Measurements from ENCODE around the gene GRIK2.

Gene GRIK2

DNA sequence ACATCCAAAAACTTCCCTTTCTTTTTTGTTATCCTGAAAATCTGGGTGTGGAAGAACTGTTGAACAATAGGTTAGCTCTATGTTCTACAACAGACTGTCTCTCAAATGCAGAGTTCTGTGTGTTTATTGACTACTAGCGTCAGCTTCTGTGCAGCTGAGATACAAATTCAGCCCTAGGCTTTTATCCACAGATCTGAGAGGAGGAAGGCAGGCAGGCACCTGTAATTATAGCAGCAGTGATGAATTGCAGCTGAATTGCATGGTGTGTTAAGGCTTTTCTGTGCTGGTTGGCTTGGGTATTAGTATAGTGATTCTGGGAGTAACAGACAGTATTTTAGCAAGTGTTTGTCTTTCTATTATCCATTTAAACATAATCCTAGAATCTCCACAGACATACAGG, 24.4 kb downstream of the GRIK2 start:
- no peak overlapping the region for H3K4me3 ChIP-seq (ENCODE audit: low read length)
- TF ChIP-seq ZNF274 (IDR thresholded peaks at IDR 0.05; ENCODE audit: low read depth, low read length), result no peak

DNA sequence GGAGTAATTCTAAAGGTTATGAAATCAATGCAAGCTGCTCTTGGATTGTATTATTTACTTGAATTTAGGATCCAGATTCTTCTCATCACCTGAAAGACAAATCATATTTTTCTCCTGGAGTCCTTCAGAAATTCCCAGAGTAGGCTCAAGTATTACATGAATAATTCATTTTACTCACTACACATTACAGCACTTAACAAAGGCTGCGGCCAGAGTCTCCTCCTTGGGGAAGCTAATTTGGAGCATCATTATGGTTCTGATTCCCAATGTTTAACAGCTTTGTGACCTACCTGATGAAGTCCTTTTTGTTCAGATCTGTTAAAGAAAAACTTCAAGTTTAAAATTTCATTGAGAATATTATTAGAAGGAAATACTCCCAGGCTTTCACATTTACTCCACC, 28.7 kb downstream of the GRIK2 start:
- no peak for TF ChIP-seq ZNF274 (IDR thresholded peaks at IDR 0.05; ENCODE audit: low read depth, low read length)
- H3K4me3 ChIP-seq (ENCODE audit: low read length), result no peak overlapping the region

DNA sequence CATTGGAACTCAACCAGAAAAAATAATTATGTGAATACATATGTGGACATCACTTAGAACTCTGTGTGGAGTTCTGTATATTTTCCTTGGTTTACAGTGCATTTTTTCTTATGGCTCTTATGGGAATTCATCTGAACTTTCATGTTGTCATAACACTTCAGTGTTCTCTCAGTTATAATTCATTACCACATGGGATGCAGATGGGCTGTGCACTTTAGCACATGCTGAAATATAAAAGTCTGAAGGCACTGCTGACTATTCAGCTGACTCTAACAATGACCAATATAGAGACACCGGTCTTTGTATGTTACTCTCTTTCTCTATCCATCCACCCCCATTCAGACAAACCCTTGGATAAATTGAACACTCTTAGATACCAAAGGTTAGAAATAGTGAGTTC, 29.3 kb downstream of the GRIK2 start:
- H3K4me3 ChIP-seq (ENCODE audit: low read length), result no peak overlapping the region
- no peak for TF ChIP-seq ZNF274 (IDR thresholded peaks at IDR 0.05; ENCODE audit: low read depth, low read length)

DNA sequence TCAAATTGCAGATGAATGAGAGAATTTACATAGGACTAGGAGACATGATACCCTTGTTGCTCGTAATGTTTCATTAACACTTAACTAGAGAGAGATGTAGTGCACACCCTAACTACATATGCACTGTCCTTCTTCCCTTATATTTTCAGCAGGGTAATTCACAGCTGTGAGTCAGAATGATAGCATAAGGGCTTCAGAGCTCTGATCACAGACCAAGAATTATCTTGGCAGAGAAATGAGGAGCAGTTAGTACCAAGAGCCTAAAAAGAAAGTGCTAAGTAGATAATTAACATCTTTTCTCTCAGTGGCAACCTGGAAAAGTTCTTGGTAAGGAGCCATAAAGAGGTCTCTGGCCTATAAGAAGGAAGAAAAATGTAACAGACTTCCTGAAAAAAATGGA, 35.8 kb downstream of the GRIK2 start:
- TF ChIP-seq ZNF274 (IDR thresholded peaks at IDR 0.05; ENCODE audit: low read depth, low read length), result no peak
- H3K4me3 ChIP-seq (ENCODE audit: low read length), result no peak overlapping the region

DNA sequence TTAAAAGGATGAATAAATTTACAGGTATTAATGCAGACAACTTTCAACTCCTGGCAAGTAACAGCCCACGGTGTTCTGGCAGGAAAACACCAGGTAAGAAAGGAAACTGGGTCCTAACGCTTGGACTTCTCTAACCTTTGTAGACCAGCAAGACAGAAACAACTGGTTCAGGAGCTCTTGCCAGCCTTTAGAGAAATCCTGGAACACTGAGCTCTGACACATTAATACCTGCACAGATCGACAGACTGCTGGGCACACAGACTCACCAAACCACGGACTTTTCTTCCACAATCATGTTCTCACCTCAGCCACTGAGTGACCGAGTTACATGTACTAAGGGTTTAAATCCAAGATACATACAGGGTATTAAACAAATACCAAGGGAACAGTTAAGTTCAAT, 36.3 kb downstream of the GRIK2 start:
- TF ChIP-seq ZNF274 (IDR thresholded peaks at IDR 0.05; ENCODE audit: low read depth, low read length), result no peak

DNA sequence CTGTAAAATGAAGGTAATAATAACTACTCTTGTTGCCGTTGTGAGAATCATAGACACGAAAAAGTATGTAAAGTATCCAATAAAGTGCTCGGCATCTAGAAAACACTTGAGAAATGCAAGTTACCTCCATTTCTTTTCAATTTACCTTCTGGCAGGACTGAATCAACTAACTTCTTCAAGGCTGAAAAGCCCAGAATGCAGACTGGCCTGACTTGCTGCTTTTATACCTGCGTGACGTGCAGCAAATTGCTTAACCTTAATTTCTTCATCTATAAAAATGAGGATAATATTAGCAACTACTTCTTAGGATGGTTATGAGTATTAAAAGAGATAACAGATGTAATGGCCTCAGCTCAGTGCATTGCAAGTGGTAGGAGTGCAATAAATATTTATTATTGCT, 39.6 kb downstream of the GRIK2 start:
- H3K4me3 ChIP-seq (ENCODE audit: low read length), result no peak overlapping the region
- no peak for TF ChIP-seq ZNF274 (IDR thresholded peaks at IDR 0.05; ENCODE audit: low read depth, low read length)

More for the DNA sequence above, 36.3 kb downstream of the GRIK2 start:
- H3K4me3 ChIP-seq (ENCODE audit: low read length), result no peak overlapping the region

DNA sequence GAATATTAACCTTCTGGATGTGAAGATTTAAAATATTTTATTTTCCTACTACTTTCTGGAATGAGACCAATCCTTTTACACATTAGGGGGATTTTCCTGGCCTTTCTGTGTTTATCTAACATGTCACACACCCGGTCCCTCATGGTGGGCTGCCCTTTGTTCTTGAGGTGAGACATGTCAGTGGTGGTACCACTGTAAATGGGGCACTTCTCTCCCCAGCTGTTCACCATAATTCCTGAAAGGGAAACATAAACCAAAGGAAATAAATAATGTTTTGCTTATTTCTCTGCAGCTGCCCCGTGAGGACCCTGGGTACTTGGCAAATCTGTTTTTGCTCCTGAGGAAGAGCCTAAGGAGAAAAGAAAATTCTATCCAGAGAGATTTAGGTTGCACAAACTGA, 41.1 kb downstream of the GRIK2 start:
- no peak for TF ChIP-seq ZNF274 (IDR thresholded peaks at IDR 0.05; ENCODE audit: low read depth, low read length)

DNA sequence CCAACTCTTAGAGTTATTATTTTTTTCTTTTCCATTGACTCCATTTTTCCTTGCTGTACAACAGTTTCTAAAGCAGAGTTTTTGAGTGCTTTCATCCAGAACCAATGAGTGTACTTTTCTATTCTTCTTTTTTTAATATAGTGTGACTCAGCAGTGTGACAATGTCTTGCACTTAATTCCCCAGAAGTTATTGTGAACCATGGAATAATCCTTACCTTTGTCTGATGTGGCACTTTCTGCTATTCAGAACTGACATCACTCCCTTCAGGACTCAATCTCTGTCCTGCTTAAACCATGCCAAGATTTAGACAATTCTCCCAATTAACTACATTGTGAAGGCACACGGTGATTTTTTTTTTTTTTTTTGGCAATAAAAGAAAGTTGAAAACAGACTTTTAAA, 41.5 kb downstream of the GRIK2 start:
- no peak for TF ChIP-seq ZNF274 (IDR thresholded peaks at IDR 0.05; ENCODE audit: low read depth, low read length)
- no peak overlapping the region for H3K4me3 ChIP-seq (ENCODE audit: low read length)

More for the DNA sequence above, 41.1 kb downstream of the GRIK2 start:
- no peak overlapping the region for H3K4me3 ChIP-seq (ENCODE audit: low read length)

DNA sequence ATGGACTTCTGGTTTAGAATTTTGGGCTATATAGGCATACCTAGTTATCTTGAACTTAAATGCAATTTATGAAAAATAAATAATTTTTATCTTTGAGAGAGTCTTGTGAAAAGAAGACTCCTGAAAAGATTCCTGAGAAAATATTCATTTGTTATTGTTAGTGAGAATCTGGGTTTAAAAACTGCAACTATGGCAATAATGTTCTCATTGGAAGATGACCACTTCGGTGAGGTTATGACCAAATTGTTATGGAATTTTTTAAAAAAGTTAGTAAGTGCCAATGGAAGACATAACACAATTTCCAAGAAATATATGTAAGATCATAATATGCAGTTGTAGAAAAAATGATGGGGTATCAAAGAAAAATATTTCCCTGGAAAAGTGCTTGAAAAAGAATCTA, 46.3 kb downstream of the GRIK2 start:
- no peak overlapping the region for H3K4me3 ChIP-seq (ENCODE audit: low read length)
- TF ChIP-seq ZNF274 (IDR thresholded peaks at IDR 0.05; ENCODE audit: low read depth, low read length), result no peak

DNA sequence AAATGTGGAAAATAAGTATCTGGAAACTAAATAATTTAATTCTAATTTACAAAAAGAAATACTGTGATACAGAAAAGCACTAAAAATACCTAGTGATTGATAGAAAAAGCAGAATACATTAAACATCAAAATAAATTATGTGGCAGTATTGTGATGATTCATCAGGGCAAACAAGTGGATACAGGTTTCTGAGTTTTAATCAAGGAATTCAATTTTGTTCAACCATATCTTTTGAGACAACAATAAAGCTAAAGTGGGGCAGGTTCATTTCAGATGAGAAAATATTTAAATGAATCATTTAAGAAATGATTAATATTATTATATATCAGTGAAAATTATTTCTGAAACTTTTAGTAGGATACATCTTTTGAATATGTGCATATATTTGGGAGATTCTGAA, 49.8 kb downstream of the GRIK2 start:
- H3K4me3 ChIP-seq (ENCODE audit: low read length), result no peak overlapping the region

DNA sequence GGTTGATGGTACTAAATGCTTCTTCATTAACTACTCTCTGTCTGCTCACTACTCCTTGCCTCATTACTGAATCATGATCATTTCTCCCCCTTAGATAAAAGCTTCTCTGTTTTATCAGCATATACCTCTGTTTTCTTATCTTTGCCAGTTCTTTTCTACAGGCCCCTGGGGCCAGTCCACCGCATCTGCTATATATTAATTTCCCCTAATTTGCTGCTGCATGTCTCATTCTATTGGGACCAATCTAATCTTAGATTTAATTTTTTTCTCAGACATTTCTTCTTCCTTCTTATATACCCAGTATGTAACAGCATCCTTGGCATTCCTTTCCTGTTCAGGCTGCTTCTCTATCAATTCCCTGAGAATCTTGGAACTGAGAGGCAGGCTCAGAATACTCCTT, 51.2 kb downstream of the GRIK2 start:
- no peak overlapping the region for H3K4me3 ChIP-seq (ENCODE audit: low read length)
- TF ChIP-seq ZNF274 (IDR thresholded peaks at IDR 0.05; ENCODE audit: low read depth, low read length), result no peak

More for the DNA sequence above, 49.8 kb downstream of the GRIK2 start:
- no peak for TF ChIP-seq ZNF274 (IDR thresholded peaks at IDR 0.05; ENCODE audit: low read depth, low read length)

DNA sequence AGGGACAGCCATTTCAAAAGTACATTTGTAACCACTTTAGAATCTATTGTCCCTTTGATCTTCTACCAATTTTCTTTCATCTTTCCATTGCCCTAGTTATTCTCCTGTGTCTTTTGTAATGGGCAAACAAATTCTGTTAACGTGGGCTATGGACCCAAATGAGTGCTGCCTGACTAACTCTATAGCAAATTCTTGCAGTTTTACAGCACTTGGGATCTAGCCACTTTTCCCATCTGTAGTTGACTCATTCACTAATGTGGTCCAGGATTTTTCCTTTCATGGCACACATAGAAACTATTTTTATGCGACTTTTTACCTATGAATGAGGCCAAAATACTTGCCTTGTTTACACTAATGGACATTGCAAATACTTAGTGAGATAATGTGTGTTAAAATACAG, 52.0 kb downstream of the GRIK2 start:
- no peak for TF ChIP-seq ZNF274 (IDR thresholded peaks at IDR 0.05; ENCODE audit: low read depth, low read length)

DNA sequence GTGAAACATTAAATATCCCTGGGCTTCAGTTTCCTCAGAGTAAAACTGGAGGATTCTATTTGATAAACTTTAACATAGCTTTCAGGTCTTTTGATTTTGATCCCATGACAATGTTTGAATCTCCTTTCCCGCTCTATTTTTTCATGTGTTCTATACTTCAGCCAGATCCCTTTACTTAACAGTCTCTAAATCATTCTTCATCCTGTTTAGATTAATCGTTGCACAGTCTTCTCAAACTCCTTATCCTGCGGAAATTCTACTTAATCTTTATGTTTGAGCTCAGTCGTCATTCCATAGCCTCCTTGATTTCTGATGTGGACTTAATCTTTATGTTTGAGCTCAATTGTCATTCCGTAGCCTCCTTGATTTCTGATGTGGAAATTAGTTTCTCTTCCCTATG, 57.4 kb downstream of the GRIK2 start:
- no peak for TF ChIP-seq ZNF274 (IDR thresholded peaks at IDR 0.05; ENCODE audit: low read depth, low read length)
- no peak overlapping the region for H3K4me3 ChIP-seq (ENCODE audit: low read length)

More for the DNA sequence above, 52.0 kb downstream of the GRIK2 start:
- H3K4me3 ChIP-seq (ENCODE audit: low read length), result no peak overlapping the region

DNA sequence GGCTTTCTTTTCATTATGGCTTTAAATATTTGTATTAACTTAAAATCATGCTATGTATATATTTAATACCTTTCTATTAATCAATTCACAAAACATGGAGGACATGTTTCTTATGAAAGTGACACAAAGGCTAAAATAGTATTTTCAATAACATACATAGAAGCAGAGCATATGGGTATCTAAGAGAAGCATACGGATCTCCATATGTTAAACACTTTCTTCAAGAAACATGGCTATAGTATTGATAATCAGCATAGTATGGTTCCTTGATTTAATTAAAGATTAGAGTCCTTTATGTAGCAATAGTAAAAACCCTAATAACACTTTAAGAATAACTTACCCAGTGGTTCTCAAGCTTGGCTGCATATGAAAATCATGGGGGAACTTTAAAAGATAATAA, 58.5 kb downstream of the GRIK2 start:
- H3K4me3 ChIP-seq (ENCODE audit: low read length), result no peak overlapping the region
- TF ChIP-seq ZNF274 (IDR thresholded peaks at IDR 0.05; ENCODE audit: low read depth, low read length), result no peak

DNA sequence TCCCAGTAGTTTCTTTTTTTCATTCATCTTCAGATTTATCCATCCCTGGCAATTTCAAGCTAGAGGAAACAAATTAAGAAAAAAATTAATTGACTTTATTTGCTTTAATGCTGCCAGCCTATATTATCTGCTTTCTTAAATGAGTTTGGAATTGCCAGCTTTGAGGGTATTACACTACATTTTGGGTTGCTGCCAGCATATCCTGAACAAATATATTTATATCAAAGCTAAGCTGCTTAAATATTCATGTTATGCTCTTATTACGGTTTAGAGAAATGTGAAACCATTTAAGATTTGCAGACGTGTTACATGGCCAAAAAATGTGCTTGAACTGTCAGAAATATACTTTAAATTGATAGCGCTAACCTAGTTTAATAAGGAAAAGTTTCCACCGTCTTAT, 59.7 kb downstream of the GRIK2 start:
- TF ChIP-seq ZNF274 (IDR thresholded peaks at IDR 0.05; ENCODE audit: low read depth, low read length), result no peak
- no peak overlapping the region for H3K4me3 ChIP-seq (ENCODE audit: low read length)

DNA sequence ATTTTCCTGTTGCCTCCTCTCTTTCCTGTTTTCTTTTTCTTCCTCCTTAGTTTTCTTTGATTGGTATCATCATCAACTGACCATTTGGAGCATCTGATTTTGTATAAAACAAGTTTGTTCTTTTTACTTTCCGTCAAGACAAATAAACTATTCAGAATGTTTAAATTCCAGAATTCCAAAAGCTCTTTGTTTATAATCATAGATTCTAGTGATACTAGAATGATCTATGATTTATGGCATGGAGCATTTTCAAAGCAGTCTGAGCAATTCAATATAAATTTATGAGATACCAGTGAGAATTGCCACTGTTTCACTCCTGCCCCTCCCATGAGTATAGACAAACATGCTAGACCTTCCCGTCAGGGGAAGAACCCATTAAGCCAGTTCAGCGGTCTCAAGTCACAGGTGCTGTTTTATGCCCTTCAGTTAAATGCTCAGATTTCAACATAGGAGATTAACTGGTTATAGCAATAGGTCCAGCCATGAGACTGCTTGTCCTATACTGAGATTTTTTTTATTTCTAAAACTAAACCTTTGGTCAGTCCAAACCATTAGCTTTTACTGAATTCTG, 60.7 kb downstream of the GRIK2 start:
- no peak for TF ChIP-seq ZNF274 (IDR thresholded peaks at IDR 0.05; ENCODE audit: low read depth, low read length)
- no peak overlapping the region for H3K4me3 ChIP-seq (ENCODE audit: low read length)
